Right lobe of liver (tissue), 6 donors: ENCODE data around the gene CRYBA2. TPM values are rescaled to one million over a fixed set of nuclear protein-coding genes. Genes with fewer than 3 reads are reported as not detected.

Experiments
- ATAC-seq, 4 donors: fragments of 200-7000 bp; cut with Tn5 transposase; one replicate each; pipeline ENCODE4 v1.9.1; 2020; ENCODE audit warnings: mild to moderate bottlenecking in 4 of 4, moderate library complexity in 4 of 4
- DNase-seq, 3 donors: peaks; one replicate each; pipeline ENCODE4 v3.0.0-alpha.2; 2020
- H3K27ac ChIP-seq, 3 donors: fragments of 200-600 bp; one replicate each; pipeline ENCODE4 v1.8.0; 2022
- H3K27me3 ChIP-seq, 2 donors: fragments of 200-600 bp; one replicate each; pipeline ENCODE4 v1.8.0; 2022
- H3K36me3 ChIP-seq, 4 donors: fragments of 200-600 bp; sonication (generic) in 1 of 4; one replicate each; pipeline versions ENCODE4 v1.5.1 to v1.8.0; 2017 to 2022; ENCODE audit warnings: control low read depth in 1 of 4
- H3K4me1 ChIP-seq, 4 donors: fragments of 200-600 bp; sonication (generic) in 1 of 4; one replicate each; pipeline versions ENCODE4 v1.5.1 to v1.8.0; 2017 to 2022; ENCODE audit warnings: control low read depth in 1 of 4
- H3K4me3 ChIP-seq, 3 donors: fragments of 200-600 bp; one replicate each; pipeline ENCODE4 v1.8.0; 2022
- H3K9me3 ChIP-seq, 4 donors: fragments of 200-600 bp; sonication (generic) in 1 of 4; one replicate each; pipeline versions ENCODE4 v1.5.1 to v1.8.0; 2017 to 2022; ENCODE audit warnings: control low read depth in 1 of 4
- POLR2A ChIP-seq: fragments of 450-650 bp; IDR thresholded peaks from one replicate; pipeline ENCODE4 v1.6.1; 2017; ENCODE audit warnings: antibody characterized with exemption, mild to moderate bottlenecking
- WGBS: methylation state at CpG from one replicate; pipeline ENCODE4 v1.1.6; 2018; ENCODE audit warnings: low coverage, low lambda C conversion rate; ENCODE audit not compliant: insufficient coverage; ENCODE audit errors: missing lambda C conversion rate; 5-methylcytosine and 5-hydroxymethylcytosine counted together
- intact Hi-C, 2 donors: fragments of 100-400 bp; cut with DNase I; formaldehyde crosslinking; loops; one replicate each; pipeline versions ENCODE4 v1.11.2 to v1.14.1; 2022
- total RNA-seq, 6 experiments: library from RNA; depleted of rRNA in 2 of 6; stranded (reverse); fragments of >200 nt in 2 of 6; fragmentation: NEBNext Ultra II Directional in 3 of 6; extraction: Animal tissue kit (Norgen Biotek cat#: 25700) in 3 of 6; gene quantifications; one replicate each; pipeline versions ENCODE4 v1.1.0 to v1.2.4, GENCODE V29; 2016 to 2023
- TF ChIP-seq, protein P1 (sequence below), 4 donors: fragments of 200-600 bp in 3 of 4; fragments of 450-650 bp in 1 of 4; IDR thresholded peaks; one replicate each; pipeline versions ENCODE4 v1.5.1 to v1.8.0; 2016 to 2022; ENCODE audit warnings: antibody characterized with exemption in 4 of 4, mild to moderate bottlenecking in 2 of 4
- donor health status: DM: no; HTN: yes; CAD: no.
- donor health status: DM: no; HTN: no; CAD: no.
- donor health status: DM: no; HTN: no; CAD: no.
- donor health status: DM: no; HTN: yes; CAD: no.
- donor health status: DM: no; HTN: yes; CAD: no.

CRYBA2 gene
- total RNA-seq, 6 experiments from 2014 or later = not detected

- TF ChIP-seq, protein P1, sequence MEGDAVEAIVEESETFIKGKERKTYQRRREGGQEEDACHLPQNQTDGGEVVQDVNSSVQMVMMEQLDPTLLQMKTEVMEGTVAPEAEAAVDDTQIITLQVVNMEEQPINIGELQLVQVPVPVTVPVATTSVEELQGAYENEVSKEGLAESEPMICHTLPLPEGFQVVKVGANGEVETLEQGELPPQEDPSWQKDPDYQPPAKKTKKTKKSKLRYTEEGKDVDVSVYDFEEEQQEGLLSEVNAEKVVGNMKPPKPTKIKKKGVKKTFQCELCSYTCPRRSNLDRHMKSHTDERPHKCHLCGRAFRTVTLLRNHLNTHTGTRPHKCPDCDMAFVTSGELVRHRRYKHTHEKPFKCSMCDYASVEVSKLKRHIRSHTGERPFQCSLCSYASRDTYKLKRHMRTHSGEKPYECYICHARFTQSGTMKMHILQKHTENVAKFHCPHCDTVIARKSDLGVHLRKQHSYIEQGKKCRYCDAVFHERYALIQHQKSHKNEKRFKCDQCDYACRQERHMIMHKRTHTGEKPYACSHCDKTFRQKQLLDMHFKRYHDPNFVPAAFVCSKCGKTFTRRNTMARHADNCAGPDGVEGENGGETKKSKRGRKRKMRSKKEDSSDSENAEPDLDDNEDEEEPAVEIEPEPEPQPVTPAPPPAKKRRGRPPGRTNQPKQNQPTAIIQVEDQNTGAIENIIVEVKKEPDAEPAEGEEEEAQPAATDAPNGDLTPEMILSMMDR (IDR thresholded peaks at IDR 0.05) = no peak
- TF ChIP-seq POLR2A = no peak
- no peak overlapping the region for H3K27ac ChIP-seq
- no peak overlapping the region for H3K4me3 ChIP-seq
- H3K27me3 ChIP-seq = peaks cover 10 to 38% of the 10 kb centered on the region in 2 donors
- H3K36me3 ChIP-seq = no peaks in the 10 kb centered on the region
- DNase-seq = no peak
- H3K4me1 ChIP-seq = peaks cover 0 to 15% (median 5%) of the 10 kb centered on the region in 4 donors
- intact Hi-C loops = no loop called here
- H3K9me3 ChIP-seq = no peaks in the 10 kb centered on the region
- WGBS = 11% methylated on average over 8 of the region's 13 CpGs
- ATAC-seq = no peak
Measured at GRCh38 chr2:218991674-218992168, 1.5 kb downstream of the CRYBA2 start.

DNA sequence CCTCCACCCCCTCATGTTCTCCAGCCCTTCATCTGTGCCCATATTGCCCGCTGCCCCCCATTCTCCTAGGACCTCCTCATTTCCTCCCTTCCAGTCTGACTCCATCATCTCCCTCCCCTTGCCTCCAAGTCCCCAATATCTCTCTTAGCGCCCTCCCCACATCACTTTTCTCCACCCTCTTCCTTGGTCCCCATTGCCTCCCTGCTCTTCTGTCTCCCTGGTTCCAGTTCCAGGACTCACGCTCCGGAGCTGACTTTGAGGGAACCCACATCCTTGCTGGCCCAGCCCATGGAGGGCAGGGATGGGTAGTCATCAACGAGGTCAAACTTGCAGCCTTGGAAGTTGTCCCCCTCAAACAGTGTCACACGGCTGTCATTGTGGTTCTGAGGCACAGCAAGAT lies 2.6 kb downstream of the CRYBA2 start:
- TF ChIP-seq POLR2A = no peak
- intact Hi-C loops = no loop called here
- no peak for DNase-seq

GRCh38 chr2:218990052-218990451 lies 3.2 kb downstream of the CRYBA2 start:
- DNase-seq = peak in 1 of 3 donors; percentile 44
- no peak overlapping the region for H3K27ac ChIP-seq
- peaks cover 7 to 35% of the 10 kb centered on the region in 2 donors for H3K27me3 ChIP-seq
- no peak overlapping the region for H3K4me3 ChIP-seq
- intact Hi-C loops = no loop called here
- no peaks in the 10 kb centered on the region for H3K36me3 ChIP-seq
- peaks cover 0 to 11% (median 5%) of the 10 kb centered on the region in 4 donors for H3K4me1 ChIP-seq
- no peak for ATAC-seq
- TF ChIP-seq, protein P1 (IDR thresholded peaks at IDR 0.05) = no peak
- TF ChIP-seq POLR2A = no peak
- 8% methylated on average over 5 of the region's 9 CpGs for WGBS
- no peaks in the 10 kb centered on the region for H3K9me3 ChIP-seq

More for the DNA sequence above, 2.6 kb downstream of the CRYBA2 start:
- H3K9me3 ChIP-seq = no peaks in the 10 kb centered on the region
- no peak overlapping the region for H3K27ac ChIP-seq
- no peaks in the 10 kb centered on the region for H3K36me3 ChIP-seq
- peaks cover 0 to 11% (median 5%) of the 10 kb centered on the region in 4 donors for H3K4me1 ChIP-seq
- 5% methylated on average over 6 of the region's 6 CpGs for WGBS
- H3K27me3 ChIP-seq = peaks cover 10 to 37% of the 10 kb centered on the region in 2 donors
- H3K4me3 ChIP-seq = no peak overlapping the region
- no peak for ATAC-seq

GRCh38 chr2:218988650-218989049 lies 4.6 kb downstream of the CRYBA2 start:
- peaks cover 11 to 35% of the 10 kb centered on the region in 2 donors for H3K27me3 ChIP-seq
- H3K36me3 ChIP-seq = no peaks in the 10 kb centered on the region
- ATAC-seq (no peak), DNase-seq (no peak)
- H3K4me3 ChIP-seq = no peak overlapping the region
- peaks cover 0 to 10% (median 3%) of the 10 kb centered on the region in 4 donors for H3K4me1 ChIP-seq
- no peak overlapping the region for H3K27ac ChIP-seq
- TF ChIP-seq, protein P1 (IDR thresholded peaks at IDR 0.05) = no peak
- TF ChIP-seq POLR2A = no peak
- no peaks in the 10 kb centered on the region for H3K9me3 ChIP-seq
- intact Hi-C loops = no loop called here
- 25% methylated on average over 1 of the region's 2 CpGs for WGBS

- Histone ChIP-seq H3K27me3 (peaks cover 11 to 35% of the 10 kb centered on the region in 2 donors), H3K36me3 (no peaks in the 10 kb centered on the region), H3K9me3 (no peaks in the 10 kb centered on the region), H3K4me3 (no peak overlapping the region), H3K4me1 (peaks cover 0 to 5% (median under 1%) of the 10 kb centered on the region in 4 donors), H3K27ac (no peak overlapping the region)
- DNase-seq = no peak
- 57% methylated on average over 2 of the region's 3 CpGs for WGBS
- intact Hi-C loops = no loop called here
- TF ChIP-seq POLR2A = no peak
- TF ChIP-seq, protein P1 (IDR thresholded peaks at IDR 0.05) = no peak
- ATAC-seq = no peak
Measured at GRCh38 chr2:218988164-218988563, 5.1 kb downstream of the CRYBA2 start.
